GM19240 (cell line): ENCODE data around the gene CTNNA2.

Source experiments
- DNase-seq: peaks from one replicate; pipeline ENCODE4 v3.0.0; 2011; ENCODE audit warnings: low spot score; ENCODE audit not compliant: insufficient read length

Gene CTNNA2

DNA sequence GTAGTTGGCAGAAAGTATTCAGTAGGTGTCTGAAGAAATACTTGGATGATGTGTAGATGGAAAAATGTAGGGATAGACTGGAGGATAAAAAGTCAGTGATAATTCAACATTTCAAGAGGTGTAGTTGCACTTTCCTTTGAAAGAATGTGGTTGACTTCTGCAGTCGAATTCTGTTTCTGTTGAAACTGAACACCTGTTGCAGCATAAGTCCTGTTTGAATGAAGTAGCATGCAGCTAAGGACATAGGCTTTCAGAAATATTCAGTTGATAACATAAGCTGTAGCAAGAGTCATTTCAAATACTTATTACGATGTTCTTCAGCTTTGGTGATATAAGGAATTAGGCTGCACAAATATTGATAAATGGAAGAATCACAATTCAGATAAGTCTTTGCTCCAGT lies 1129.6 kb downstream of the CTNNA2 start:
- no peak for DNase-seq

DNA sequence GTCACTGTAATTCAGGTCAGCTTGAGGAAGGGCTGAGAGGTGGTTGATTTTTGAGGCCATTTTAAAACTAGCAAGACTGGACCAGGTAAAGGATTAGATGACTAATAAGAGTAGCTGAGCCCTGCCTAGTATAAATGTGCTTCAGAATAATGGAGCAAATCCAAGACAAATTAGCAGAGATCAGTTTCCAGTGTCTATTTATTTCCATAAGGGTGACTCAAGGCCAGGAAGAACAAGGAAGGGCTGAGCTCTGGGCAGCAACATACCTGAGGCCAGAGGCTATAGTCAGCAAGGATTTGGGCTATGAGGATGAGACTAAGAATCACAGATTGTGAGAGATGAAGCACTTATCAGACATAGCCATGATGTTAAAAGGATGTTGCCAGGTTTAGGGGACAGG lies 1130.7 kb downstream of the CTNNA2 start:
- no peak for DNase-seq

DNA sequence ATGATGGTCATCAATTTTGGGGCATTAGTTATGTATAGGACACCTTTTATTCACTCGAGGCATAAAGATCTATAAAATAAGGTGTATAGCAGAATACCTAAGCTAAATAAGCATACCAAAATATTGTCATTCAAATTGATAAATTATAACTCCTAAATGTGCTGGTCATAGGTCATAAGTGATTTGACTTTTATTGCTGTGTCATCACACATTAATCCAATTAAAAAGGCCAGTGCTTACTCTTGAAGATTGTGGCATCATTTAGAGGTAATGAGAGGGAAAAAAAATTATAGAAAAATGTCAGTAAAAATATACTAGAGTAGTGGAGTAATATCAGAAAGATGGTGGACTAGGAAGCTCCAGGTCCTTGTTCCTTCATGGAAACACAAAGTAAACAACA lies 1138.6 kb downstream of the CTNNA2 start:
- no peak for DNase-seq

DNA sequence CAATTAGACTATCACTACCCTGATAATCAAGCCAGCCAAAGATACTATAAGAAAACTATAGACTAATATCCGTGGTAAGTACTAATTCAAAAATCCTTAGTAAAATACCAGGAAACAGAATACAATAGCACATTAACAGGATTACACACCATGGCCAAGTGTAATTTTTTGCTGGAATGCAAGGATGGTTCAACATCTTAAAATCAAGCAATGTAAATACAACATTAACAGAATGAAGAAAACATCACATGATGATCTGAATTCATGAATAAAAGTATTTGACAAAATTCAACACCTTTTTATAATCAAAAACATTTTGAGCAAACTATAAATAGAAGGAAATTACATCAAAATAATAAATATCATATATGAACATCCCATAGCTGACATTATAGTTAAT lies 1142.4 kb downstream of the CTNNA2 start:
- no peak for DNase-seq

DNA sequence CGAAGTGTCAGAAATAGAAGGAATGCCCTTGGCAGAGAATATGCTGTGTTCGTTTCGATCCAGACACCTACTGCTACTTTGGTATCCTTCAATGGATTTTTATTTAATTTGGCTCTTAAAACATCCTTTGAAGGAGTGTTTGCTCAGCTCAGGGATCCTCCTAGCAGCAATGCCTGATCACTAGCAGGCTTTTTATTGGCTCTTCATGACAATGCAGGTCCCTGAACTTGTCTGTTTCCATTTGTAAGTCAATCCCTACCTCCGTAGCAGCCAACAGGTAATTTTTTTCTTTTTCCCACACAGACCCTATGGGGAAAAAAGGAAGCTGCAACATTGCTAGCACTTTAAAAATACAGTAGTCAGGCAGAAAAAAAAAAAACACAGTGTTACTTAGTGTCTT lies 1157.9 kb downstream of the CTNNA2 start:
- no peak for DNase-seq

DNA sequence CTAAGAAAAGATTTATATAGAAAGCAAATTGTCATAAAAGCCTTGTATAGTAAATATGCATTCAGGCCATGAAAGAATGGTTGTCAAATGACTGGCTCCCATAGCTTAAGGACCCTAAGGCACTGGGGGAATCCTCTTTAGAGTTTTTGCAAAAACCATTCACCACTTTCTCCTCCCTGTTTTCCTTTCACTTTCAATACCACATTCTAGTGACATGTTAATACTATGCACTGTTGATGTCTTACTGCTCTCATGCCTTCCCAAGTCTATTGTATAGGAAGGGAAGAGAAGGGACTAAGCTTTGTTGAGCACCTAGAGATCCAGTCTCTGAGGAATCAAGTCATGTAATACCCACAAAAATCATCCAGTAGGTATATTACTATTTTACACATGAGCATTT lies 1174.7 kb downstream of the CTNNA2 start:
- no peak for DNase-seq

DNA sequence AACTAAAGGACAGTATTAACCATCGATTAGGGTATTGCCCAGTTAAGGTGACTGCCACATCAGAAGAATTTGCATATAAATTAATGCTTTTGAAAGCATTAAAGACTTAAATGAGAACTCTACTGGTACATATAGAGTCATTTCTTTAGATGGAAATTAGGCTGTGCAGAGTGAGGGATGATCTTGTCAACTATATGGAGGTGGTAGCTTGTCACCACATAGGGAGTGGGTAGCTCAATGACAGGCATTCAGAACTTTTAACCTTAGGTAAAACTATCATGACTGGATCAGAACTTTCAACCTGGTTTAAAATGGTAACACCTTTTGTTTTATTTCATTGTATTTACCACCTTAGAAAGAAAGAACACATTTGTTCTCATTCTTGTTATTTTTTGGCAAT lies 1176.3 kb downstream of the CTNNA2 start:
- DNase-seq, result no peak
